Vagina (tissue), 2 donors: ENCODE data around the gene LRRC1. TPM values are rescaled to one million over a fixed set of nuclear protein-coding genes. Genes with fewer than 3 reads are reported as not detected.

ENCODE experiments used
- DNase-seq, 2 donors: peaks; one replicate each; pipeline ENCODE4 v3.0.0-alpha.2; 2017; ENCODE audit errors: extremely low spot score in 2 of 2
- H3K27ac ChIP-seq: fragments of 200-600 bp; sonication (generic); one replicate; pipeline ENCODE4 v1.5.1; 2019
- H3K27me3 ChIP-seq: fragments of 200-600 bp; sonication (generic); one replicate; pipeline ENCODE4 v1.5.1; 2019
- H3K36me3 ChIP-seq, 2 donors: fragments of 200-600 bp; sonication (generic); one replicate each; pipeline ENCODE4 v1.5.1; 2017 to 2019
- H3K4me1 ChIP-seq: fragments of 200-600 bp; sonication (generic); one replicate; pipeline ENCODE4 v1.5.1; 2019
- H3K4me3 ChIP-seq, 2 donors: fragments of 200-600 bp; sonication (generic); 1 replicate in 1 of 2; 2 replicates in 1 of 2; pipeline ENCODE4 v1.5.1; 2016 to 2019
- H3K9me3 ChIP-seq: fragments of 200-600 bp; sonication (generic); one replicate; pipeline ENCODE4 v1.5.1; 2019
- CTCF ChIP-seq, 3 experiments: fragments of 450-650 bp in 2 of 3; fragments of 200-600 bp in 1 of 3; sonication (generic) in 1 of 3; IDR thresholded peaks; one replicate each; pipeline ENCODE4 v1.5.1; 2017 to 2019; ENCODE audit warnings: antibody characterized with exemption in 3 of 3, mild to moderate bottlenecking in 2 of 3, moderate library complexity in 2 of 3
- POLR2A ChIP-seq, 2 donors: fragments of 450-650 bp; IDR thresholded peaks; one replicate each; pipeline ENCODE4 v1.6.1; 2017; ENCODE audit warnings: antibody characterized with exemption in 2 of 2, mild to moderate bottlenecking in 2 of 2, moderate library complexity in 2 of 2
- POLR2AphosphoS5 ChIP-seq, 2 donors: sonication (generic); formaldehyde crosslinking; IDR thresholded peaks; one replicate each; pipeline ENCODE4 v1.9.0; 2017; ENCODE audit warnings: antibody characterized with exemption in 2 of 2, mild to moderate bottlenecking in 2 of 2, low read depth in 1 of 2; ENCODE audit not compliant: insufficient read depth in 1 of 2
- intact Hi-C: fragments of 100-400 bp; cut with DNase I; formaldehyde crosslinking; loops from one replicate; pipeline ENCODE4 v1.15.1; 2023
- total RNA-seq: library from RNA; depleted of rRNA; stranded (reverse); fragments of >200 nt; gene quantifications from one replicate; pipeline ENCODE4 v1.2.3, GENCODE V29; 2016

LRRC1 gene
- total RNA-seq = 52.5 TPM

GRCh38 chr6:53794720-53795339 is at the start of gene LRRC1:
Gene LRRC1, plus strand, starts transcription at chr6:53795005. Its CDS starts 252 bp downstream, at chr6:53795257.
- DNase-seq = no peak
- Histone ChIP-seq H3K9me3 (no peaks in the 10 kb centered on the region), H3K27me3 (no peaks in the 10 kb centered on the region), H3K36me3 (no peaks in the 10 kb centered on the region), H3K4me3 (peak within 1 kb of the TSS; percentile 72 to 93), H3K27ac (peak within 1 kb of the TSS; percentile 77), H3K4me1 (peaks cover 18% of the 10 kb centered on the region)
- TF ChIP-seq POLR2AphosphoS5 (IDR thresholded peaks at IDR 0.05; ENCODE audit: insufficient read depth in 1 of 2, low read depth in 1 of 2) = peak in 1 of 2 donors; percentile 77
- peak in 2 of 3 experiments; percentile 5 to 12 for TF ChIP-seq CTCF (IDR thresholded peaks at IDR 0.05)
- peak in 1 of 2 donors; percentile 53 for TF ChIP-seq POLR2A (IDR thresholded peaks at IDR 0.05)
- intact Hi-C loops = no loop called here

- Histone ChIP-seq H3K9me3 (no peaks in the 10 kb centered on the region), H3K27me3 (no peaks in the 10 kb centered on the region), H3K4me3 (no peak overlapping the region), H3K36me3 (no peaks in the 10 kb centered on the region), H3K4me1 (no peaks in the 10 kb centered on the region), H3K27ac (peak overlapping the region; percentile 2)
- TF ChIP-seq CTCF (IDR thresholded peaks at IDR 0.05) = no peak
- TF ChIP-seq POLR2AphosphoS5 (IDR thresholded peaks at IDR 0.05; ENCODE audit: insufficient read depth in 1 of 2, low read depth in 1 of 2) = peak in 1 of 2 donors; percentile 55
- no peak for TF ChIP-seq POLR2A (IDR thresholded peaks at IDR 0.05)
- DNase-seq = no peak
- intact Hi-C loops = no loop called here
These were observed 48.2 kb upstream of the LRRC1 start for GRCh38 chr6:53746442-53747103.

GRCh38 chr6:53750052-53750650 is 44.7 kb upstream of the LRRC1 start:
- H3K9me3 ChIP-seq = no peaks in the 10 kb centered on the region
- H3K4me3 ChIP-seq = no peak overlapping the region
- H3K4me1 ChIP-seq = peaks cover 10% of the 10 kb centered on the region
- intact Hi-C loops = no loop called here
- no peaks in the 10 kb centered on the region for H3K27me3 ChIP-seq
- no peak overlapping the region for H3K27ac ChIP-seq
- no peaks in the 10 kb centered on the region for H3K36me3 ChIP-seq
- no peak for TF ChIP-seq POLR2A (IDR thresholded peaks at IDR 0.05)
- no peak for TF ChIP-seq POLR2AphosphoS5 (IDR thresholded peaks at IDR 0.05; ENCODE audit: insufficient read depth in 1 of 2, low read depth in 1 of 2)
- no peak for TF ChIP-seq CTCF (IDR thresholded peaks at IDR 0.05)
- DNase-seq = no peak

- H3K36me3 ChIP-seq = no peaks in the 10 kb centered on the region
- H3K27ac ChIP-seq = peak overlapping the region; percentile 37
- intact Hi-C loops = no loop called here
- H3K27me3 ChIP-seq = no peaks in the 10 kb centered on the region
- TF ChIP-seq POLR2A (IDR thresholded peaks at IDR 0.05) = no peak
- no peak for TF ChIP-seq CTCF (IDR thresholded peaks at IDR 0.05)
- TF ChIP-seq POLR2AphosphoS5 (IDR thresholded peaks at IDR 0.05; ENCODE audit: insufficient read depth in 1 of 2, low read depth in 1 of 2) = no peak
- peaks cover 10% of the 10 kb centered on the region for H3K4me1 ChIP-seq
- DNase-seq = no peak
- no peak overlapping the region for H3K4me3 ChIP-seq
- H3K9me3 ChIP-seq = no peaks in the 10 kb centered on the region
These were observed 43.4 kb upstream of the LRRC1 start for GRCh38 chr6:53751417-53751816.
